ENCODE measurements around the gene MEIOSIN. TPM values are rescaled to one million over a fixed set of nuclear protein-coding genes. Genes with fewer than 3 reads are reported as not detected.
A peak's percentile ranks its signal among the peaks of the same experiment; 100 is the strongest.

Gene MEIOSIN
- total RNA-seq, 4 donors from 2014 or later = not detected

DNA sequence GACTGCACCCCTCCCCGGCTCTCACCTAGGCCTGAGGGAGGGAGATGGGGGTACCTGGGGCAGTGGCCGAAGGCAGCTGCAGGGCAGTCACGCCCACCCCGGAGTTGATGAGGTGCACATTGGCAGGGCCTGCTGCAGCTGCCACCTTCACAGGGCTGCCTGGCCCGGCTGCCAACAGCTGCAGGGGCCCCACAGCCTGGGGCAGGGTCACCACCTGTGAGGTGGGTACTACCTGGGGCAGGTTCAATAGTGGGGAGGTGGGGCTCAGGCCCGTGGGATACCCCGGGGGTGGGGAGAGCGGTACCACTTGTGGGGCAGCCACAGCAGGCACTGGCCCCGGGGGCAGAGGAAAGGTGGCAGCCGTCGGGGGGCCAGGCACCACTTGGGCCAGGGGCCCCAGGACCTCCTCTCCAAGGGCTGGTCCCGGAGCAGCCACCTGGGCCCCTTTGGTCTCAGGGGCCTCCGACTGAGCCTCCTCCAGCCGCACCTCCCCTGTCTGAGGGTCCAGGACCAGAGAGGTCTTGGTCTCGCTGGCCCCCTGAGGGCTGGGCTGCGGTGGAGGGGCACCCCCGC, 33.1 kb downstream of the MEIOSIN start:
- peaks cover 0 to 51% (median 37%) of the 10 kb centered on the region in 4 donors for H3K4me1 ChIP-seq
- WGBS, 2 donors = 48 to 55% methylated on average over 10 to 12 of the region's 17 CpGs
- H3K4me3 ChIP-seq = peak overlapping the region; percentile 54 to 91 (median 83)
- H3K36me3 ChIP-seq = peaks cover 0 to 12% (median 0%) of the 10 kb centered on the region in 3 donors
- no peak for DNase-seq (ENCODE audit: low spot score in 2 of 2)
- H3K27ac ChIP-seq = peak overlapping the region; percentile 91 to 99 (median 96)
- no peaks in the 10 kb centered on the region for H3K9me3 ChIP-seq
- no peaks in the 10 kb centered on the region for H3K27me3 ChIP-seq
- TF ChIP-seq EP300 (IDR thresholded peaks at IDR 0.05) (no peak), POLR2A (IDR thresholded peaks at IDR 0.05) (no peak), CTCF (IDR thresholded peaks at IDR 0.05) (no peak)

DNA sequence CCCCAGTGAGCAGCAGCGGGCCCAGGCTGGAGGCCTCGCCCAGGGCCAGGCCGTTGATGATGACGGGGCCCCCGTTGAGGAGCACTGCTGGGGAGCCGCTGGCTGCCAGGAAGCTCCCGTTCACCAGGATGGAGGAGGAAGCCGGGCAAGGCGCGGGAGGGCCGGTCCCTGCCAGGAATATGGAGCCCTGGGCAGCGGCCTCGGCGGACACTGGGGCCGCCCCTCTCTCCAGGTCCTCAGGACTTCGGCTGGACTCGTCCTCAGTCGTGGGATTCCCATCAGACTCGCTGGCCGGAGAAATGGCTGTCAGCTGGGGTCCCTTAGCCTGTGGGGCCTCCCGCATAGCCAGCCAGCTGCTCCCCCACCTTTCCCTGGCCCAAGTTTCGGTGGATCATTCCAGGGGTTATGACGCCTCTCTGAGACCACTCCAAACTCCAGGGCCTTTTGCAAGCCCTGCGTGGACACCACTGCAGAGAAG, 33.7 kb downstream of the MEIOSIN start:
- Histone ChIP-seq H3K4me1 (peaks cover 0 to 56% (median 38%) of the 10 kb centered on the region in 4 donors), H3K36me3 (peaks cover 0 to 17% (median 0%) of the 10 kb centered on the region in 3 donors), H3K4me3 (peak overlapping the region; percentile 54 to 91 (median 83)), H3K9me3 (no peaks in the 10 kb centered on the region), H3K27me3 (no peaks in the 10 kb centered on the region), H3K27ac (peak overlapping the region; percentile 91 to 99 (median 96))
- TF ChIP-seq CTCF (IDR thresholded peaks at IDR 0.05) (no peak), EP300 (IDR thresholded peaks at IDR 0.05) (no peak), POLR2A (IDR thresholded peaks at IDR 0.05) (no peak)
- 5 to 17% methylated on average over 3 to 6 of the region's 24 CpGs for WGBS, 2 donors
- DNase-seq (ENCODE audit: low spot score in 2 of 2) = no peak

GRCh38 chr19:45767410-45767880, 34.2 kb downstream of the MEIOSIN start:
- DNase-seq (ENCODE audit: low spot score in 2 of 2) = peak; percentile 81 to 82
- TF ChIP-seq CTCF (IDR thresholded peaks at IDR 0.05) (peak in 1 of 5 experiments; percentile 9), EP300 (IDR thresholded peaks at IDR 0.05) (peak; percentile 15 to 94), POLR2A (IDR thresholded peaks at IDR 0.05) (peak; percentile 50 to 84)
- H3K36me3 ChIP-seq = peaks cover 0 to 20% (median 0%) of the 10 kb centered on the region in 3 donors
- H3K4me1 ChIP-seq = peaks cover 0 to 56% (median 38%) of the 10 kb centered on the region in 4 donors
- no peaks in the 10 kb centered on the region for H3K27me3 ChIP-seq
- peak overlapping the region; percentile 54 to 91 (median 83) for H3K4me3 ChIP-seq
- no peaks in the 10 kb centered on the region for H3K9me3 ChIP-seq
- H3K27ac ChIP-seq = peak overlapping the region; percentile 91 to 99 (median 96)
- WGBS, 2 donors = 13 to 15% methylated on average over 30 to 31 of the region's 31 CpGs

DNA sequence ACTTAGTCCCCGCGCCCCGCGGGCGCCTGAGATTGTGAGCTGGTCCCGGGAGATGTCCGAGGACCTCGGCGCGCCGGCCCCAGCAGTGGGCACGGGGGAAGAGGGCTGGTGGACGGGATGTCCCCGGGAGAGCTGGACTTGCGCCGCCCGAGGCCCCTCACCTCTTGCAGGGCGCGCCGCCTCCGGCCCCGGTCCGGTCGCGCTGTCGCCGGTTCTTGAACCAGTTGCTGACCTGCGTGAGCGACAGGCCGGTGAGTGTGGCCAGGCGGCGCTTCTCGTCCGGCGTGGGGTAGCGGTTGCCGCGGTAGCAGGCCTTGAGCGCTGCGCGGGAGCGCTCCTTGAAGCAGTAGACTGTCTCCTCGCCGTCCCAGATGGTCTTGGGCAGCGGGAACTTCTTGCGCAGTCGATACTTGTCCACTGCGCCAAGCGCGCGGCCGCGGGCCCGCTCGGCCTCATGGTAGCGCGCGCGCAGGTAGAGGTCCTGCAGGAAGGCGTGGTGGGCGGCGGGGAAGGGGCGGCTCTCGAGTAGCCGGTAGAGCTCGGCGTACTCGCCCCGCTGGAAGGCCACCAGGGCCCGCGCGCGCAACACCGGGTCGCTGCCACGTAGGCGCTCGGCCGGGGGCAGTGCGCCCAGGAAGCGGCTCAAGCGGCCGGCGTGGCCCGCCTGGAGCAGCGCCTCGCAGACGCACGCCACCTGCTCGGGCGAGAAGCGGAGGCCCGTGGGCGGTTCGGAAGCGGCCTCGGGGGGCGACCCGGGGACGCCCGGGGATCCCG, 34.8 kb downstream of the MEIOSIN start:
- peak in 1 of 2 donors; percentile 53 for DNase-seq (ENCODE audit: low spot score in 2 of 2)
- peak overlapping the region; percentile 54 to 91 (median 83) for H3K4me3 ChIP-seq
- H3K27me3 ChIP-seq = no peaks in the 10 kb centered on the region
- H3K4me1 ChIP-seq = peaks cover 0 to 56% (median 38%) of the 10 kb centered on the region in 4 donors
- 0 to 1% methylated on average over 11 to 54 of the region's 102 CpGs for WGBS, 2 donors
- TF ChIP-seq POLR2A (IDR thresholded peaks at IDR 0.05) = no peak
- peak in 1 of 2 donors; percentile 17 for TF ChIP-seq EP300 (IDR thresholded peaks at IDR 0.05)
- TF ChIP-seq CTCF (IDR thresholded peaks at IDR 0.05) = peak in 2 of 5 experiments; percentile 12 to 21
- peaks cover 0 to 26% (median 0%) of the 10 kb centered on the region in 3 donors for H3K36me3 ChIP-seq
- H3K9me3 ChIP-seq = no peaks in the 10 kb centered on the region
- H3K27ac ChIP-seq = peak overlapping the region; percentile 91 to 99 (median 96)

All from tibial nerve (tissue), 4 donors.